H1 (cell line): Measurements from ENCODE around the gene DEK. TPM values are rescaled to one million over a fixed set of nuclear protein-coding genes. Genes with fewer than 3 reads are reported as not detected.
"Not testable (repeated sequence)": the region's sequence is repeated elsewhere in the genome, so short reads cannot be mapped to it uniquely, and the experiment has no call there.

ENCODE experiments used
- CTCF ChIA-PET: fragments of 300-600 bp; sonication (Branson Sonifier 250); formaldehyde crosslinking; loops from one replicate; lab custom pipeline; 2021; ENCODE audit not compliant: partially characterized antibody; lab: Charles Lee
- POLR2A ChIA-PET: fragments of 300-600 bp; sonication (Branson Sonifier 250); formaldehyde crosslinking; loops from one replicate; lab custom pipeline; 2021; ENCODE audit warnings: inconsistent platforms; ENCODE audit not compliant: partially characterized antibody; lab: Charles Lee
- DNase-seq, 2 experiments: peaks; one replicate each; pipeline versions ENCODE4 v3.0.0 to v3.0.0-alpha.2; 2010 to 2022; ENCODE audit warnings: low spot score in 2 of 2, low read depth in 1 of 2, mixed read lengths in 1 of 2
- FAIRE-seq: peaks from 2 replicates; lab custom pipeline; 2011; peaks lifted over from hg19 to GRCh38; lab: Jason Lieb, UNC
- H2AFZ ChIP-seq: 2 replicates; pipeline ENCODE4 v1.8.1; 2012; ENCODE audit warnings: low read length, inconsistent platforms
- H2AK5ac ChIP-seq: 2 replicates; pipeline ENCODE4 v1.6.1; 2013; ENCODE audit warnings: low read depth, low read length
- H2BK120ac ChIP-seq: replicated peaks from 2 replicates; pipeline ENCODE3; 2013; ENCODE audit warnings: low read depth, low read length, inconsistent platforms
- H2BK12ac ChIP-seq: 2 replicates; pipeline ENCODE4 v1.6.1; 2013; ENCODE audit warnings: low read depth, low read length
- H2BK15ac ChIP-seq: 2 replicates; pipeline ENCODE4 v1.6.1; 2013; ENCODE audit warnings: low read length
- H2BK20ac ChIP-seq: 2 replicates; pipeline ENCODE4 v1.6.1; 2013; ENCODE audit warnings: low read length
- H2BK5ac ChIP-seq: 2 replicates; pipeline ENCODE4 v1.6.1; 2013; ENCODE audit warnings: low read depth, low read length
- H3K14ac ChIP-seq: 2 replicates; pipeline ENCODE4 v1.6.1; 2013; ENCODE audit warnings: inconsistent platforms; ENCODE audit not compliant: insufficient read length
- H3K18ac ChIP-seq: 2 replicates; pipeline ENCODE4 v1.6.1; 2013; ENCODE audit warnings: low read length; ENCODE audit errors: extremely low read depth
- H3K23ac ChIP-seq: 2 replicates; pipeline ENCODE4 v1.6.1; 2013; ENCODE audit warnings: inconsistent platforms; ENCODE audit not compliant: insufficient read length
- H3K23me2 ChIP-seq: 2 replicates; pipeline ENCODE4 v1.6.1; 2013; ENCODE audit warnings: low read depth, low read length
- H3K27ac ChIP-seq: 2 replicates; pipeline ENCODE4 v1.6.1; 2011; ENCODE audit warnings: low read depth, low read length, inconsistent platforms
- H3K27me3 ChIP-seq, 4 experiments: replicated peaks in 1 of 4; 1 replicate in 1 of 4; 2 replicates in 3 of 4; pipeline versions ENCODE4 v1.6.1 to v1.8.1; 2011 to 2013; ENCODE audit warnings: low read length in 3 of 4, mild to moderate bottlenecking in 3 of 4, inconsistent platforms in 2 of 4, mixed read lengths in 2 of 4, moderate library complexity in 1 of 4; ENCODE audit not compliant: control insufficient read depth in 3 of 4, insufficient read depth in 3 of 4; ENCODE audit errors: extremely low read depth in 1 of 4
- H3K36me3 ChIP-seq, 4 experiments: 2 replicates each; pipeline versions ENCODE4 v1.6.1 to v1.8.1; 2011 to 2013; ENCODE audit warnings: mild to moderate bottlenecking in 4 of 4, low read length in 3 of 4, moderate library complexity in 2 of 4, control low read depth in 1 of 4, inconsistent platforms in 1 of 4; ENCODE audit not compliant: insufficient read depth in 4 of 4, control insufficient read depth in 2 of 4
- H3K4ac ChIP-seq: replicated peaks from 2 replicates; pipeline ENCODE3; 2013; ENCODE audit warnings: low read length, low read depth, mixed read lengths, inconsistent platforms; ENCODE audit not compliant: insufficient read length
- H3K4me1 ChIP-seq, 4 experiments: replicated peaks in 1 of 4; 1 replicate in 1 of 4; 2 replicates in 3 of 4; pipeline versions ENCODE4 v1.6.1 to v1.8.1; 2011 to 2013; ENCODE audit warnings: low read length in 3 of 4, inconsistent platforms in 2 of 4, mixed read lengths in 1 of 4; ENCODE audit not compliant: insufficient read depth in 4 of 4, control insufficient read depth in 3 of 4
- H3K4me2 ChIP-seq, 2 experiments: 2 replicates each; pipeline versions ENCODE4 v1.6.1 to v1.8.1; 2011 to 2013; ENCODE audit warnings: low read depth in 2 of 2, low read length in 2 of 2, control low read depth in 1 of 2, inconsistent platforms in 1 of 2, mild to moderate bottlenecking in 1 of 2; ENCODE audit not compliant: insufficient read depth in 1 of 2
- H3K4me3 ChIP-seq, 4 experiments: fragments of 200-600, 300-600 bp in 1 of 4; sonication (generic), shearing (Covaris generic), sonication (Bioruptor Twin) in 1 of 4; 2 replicates each; pipeline versions ENCODE4 v1.5.1 to v1.8.1; 2011 to 2016; ENCODE audit warnings: low read length in 4 of 4, low read depth in 3 of 4, control low read depth in 2 of 4, inconsistent platforms in 2 of 4, mild to moderate bottlenecking in 2 of 4, mixed read lengths in 1 of 4, moderate library complexity in 1 of 4; ENCODE audit not compliant: insufficient read depth in 2 of 4; ENCODE audit errors: extremely low read depth in 1 of 4
- H3K56ac ChIP-seq: replicated peaks from 2 replicates; pipeline ENCODE3; 2013; ENCODE audit warnings: low read depth, mild to moderate bottlenecking, mixed read lengths, low read length, inconsistent platforms; ENCODE audit not compliant: insufficient read length
- H3K79me1 ChIP-seq: 2 replicates; pipeline ENCODE4 v1.6.1; 2013; ENCODE audit warnings: low read depth, low read length, control low read depth
- H3K79me2 ChIP-seq, 2 experiments: 2 replicates each; pipeline versions ENCODE4 v1.6.1 to v1.8.1; 2012 to 2013; ENCODE audit warnings: low read length in 2 of 2, mild to moderate bottlenecking in 2 of 2, inconsistent platforms in 1 of 2; ENCODE audit not compliant: insufficient read depth in 2 of 2, control insufficient read depth in 1 of 2
- H3K9ac ChIP-seq, 4 experiments: replicated peaks in 1 of 4; 1 replicate in 1 of 4; 2 replicates in 3 of 4; pipeline versions ENCODE4 v1.6.1 to v1.8.1; 2011 to 2013; ENCODE audit warnings: low read depth in 3 of 4, low read length in 3 of 4, control low read depth in 2 of 4, mild to moderate bottlenecking in 2 of 4, moderate library complexity in 2 of 4, inconsistent platforms in 1 of 4; ENCODE audit errors: extremely low read depth in 1 of 4
- H3K9me3 ChIP-seq, 2 experiments: 2 replicates each; pipeline versions ENCODE4 v1.6.1 to v1.8.1; 2012 to 2013; ENCODE audit warnings: mild to moderate bottlenecking in 2 of 2, moderate library complexity in 2 of 2, control low read depth in 1 of 2, inconsistent platforms in 1 of 2, low read depth in 1 of 2, low read length in 1 of 2, mixed read lengths in 1 of 2; ENCODE audit not compliant: insufficient read depth in 2 of 2
- H4K20me1 ChIP-seq, 2 experiments: replicated peaks in 1 of 2; 2 replicates each; pipeline versions ENCODE3 to v1.8.1; 2011 to 2013; ENCODE audit warnings: inconsistent platforms in 2 of 2, low read length in 2 of 2, mild to moderate bottlenecking in 1 of 2; ENCODE audit not compliant: insufficient read depth in 2 of 2, control insufficient read depth in 1 of 2
- H4K5ac ChIP-seq: 2 replicates; pipeline ENCODE4 v1.6.1; 2013; ENCODE audit warnings: low read length, low read depth, mixed read lengths, inconsistent platforms; ENCODE audit not compliant: insufficient read length
- H4K8ac ChIP-seq: 2 replicates; pipeline ENCODE4 v1.8.0; 2013; ENCODE audit warnings: mild to moderate bottlenecking, moderate library complexity, low read length, inconsistent platforms; ENCODE audit not compliant: insufficient read depth; ENCODE audit errors: extremely low read depth
- H4K91ac ChIP-seq: replicated peaks from 2 replicates; pipeline ENCODE3; 2013; ENCODE audit warnings: low read length, mixed read lengths, inconsistent platforms; ENCODE audit not compliant: insufficient read length
- WGBS, 2 experiments: shearing (Covaris generic) in 1 of 2; methylation state at CpG; one replicate each; pipeline versions ENCODE4 v1.1.6 to v1.1.7; 2013 to 2015; ENCODE audit warnings: low lambda C conversion rate in 2 of 2, mixed read lengths in 2 of 2, inconsistent platforms in 1 of 2, low coverage in 1 of 2, missing lambda C conversion rate in 1 of 2; ENCODE audit not compliant: insufficient replicate concordance in 2 of 2, insufficient coverage in 1 of 2, insufficient read length in 1 of 2; ENCODE audit errors: extremely low coverage in 1 of 2, missing lambda C conversion rate in 1 of 2; 5-methylcytosine and 5-hydroxymethylcytosine counted together
- polyA plus RNA-seq, 7 experiments: library from polyadenylated mRNA; depleted of rRNA in 3 of 7; stranded (reverse) in 5 of 7; unstranded in 2 of 7; fragments of >200 nt in 5 of 7; fragments of 200-250 nt in 2 of 7; gene quantifications; 1 replicate in 5 of 7; 2 replicates in 1 of 7; 4 replicates in 1 of 7; pipeline versions ENCODE4 v1.2.1 to v1.2.3, GENCODE V29; 2011 to 2013; ENCODE audit warnings: missing spikeins in 2 of 7, mixed read lengths in 2 of 7
- total RNA-seq: library from RNA; stranded (reverse); fragmentation: NEBNext Ultra II Directional; extraction: Animal tissue kit (Norgen Biotek cat#: 25700); gene quantifications from 2 replicates; pipeline ENCODE4 v1.2.1, GENCODE V29; 2021

DEK gene
- total and polyA plus RNA-seq, 2 of the 8 experiments (the other 6 are each of a cell fraction or from before 2014, with no cell fraction given) = 40.0 to 228 TPM

GRCh38 chr6:18208778-18209177 lies 55.6 kb downstream of the DEK start:
- POLR2A ChIA-PET = interaction anchor here (1.2 to 1.6 kb wide), 2 partner anchors 13 to 15 kb away, joined by 3 to 4 read pairs; no protein-coding TSS in a partner anchor
- WGBS, 2 experiments = 99% methylated on average over 6 of the region's 9 CpGs; no CpG with 5 or more reads in 1 of the 2 experiments
- H3K79me2 ChIP-seq, H3K4ac ChIP-seq, H3K4me1 ChIP-seq, H3K4me3 ChIP-seq, H3K27ac ChIP-seq, FAIRE-seq, H3K36me3 ChIP-seq, H2BK12ac ChIP-seq, H2AK5ac ChIP-seq, H3K9me3 ChIP-seq, H3K79me1 ChIP-seq, H4K20me1 ChIP-seq, H4K8ac ChIP-seq, H2BK5ac ChIP-seq, H2BK20ac ChIP-seq, H3K4me2 ChIP-seq, H3K18ac ChIP-seq, H3K27me3 ChIP-seq, H3K9ac ChIP-seq, H3K56ac ChIP-seq, H4K91ac ChIP-seq, H3K14ac ChIP-seq, H2AFZ ChIP-seq, H2BK15ac ChIP-seq, H4K5ac ChIP-seq, H3K23ac ChIP-seq, H2BK120ac ChIP-seq, DNase-seq, H3K23me2 ChIP-seq: not testable (repeated sequence)
- CTCF ChIA-PET = interaction anchor here (1.6 to 2.2 kb wide), 2 partner anchors 8 to 87 kb away, joined by 4 to 11 read pairs; partner anchors contain the start of gene NHLRC1
